KOPT-K1 (cell line): ENCODE measurements around the gene NAB1.

Source experiments
- H3K27ac ChIP-seq: fragments of 200-600 bp; sonication (generic); 2 replicates; pipeline ENCODE4 v1.5.1; 2016; ENCODE audit warnings: antibody characterized with exemption, mild to moderate bottlenecking, low read depth, low read length; ENCODE audit not compliant: poor library complexity, severe bottlenecking
- H3K36me3 ChIP-seq: fragments of 200-600 bp; sonication (generic); 2 replicates; pipeline ENCODE4 v1.5.1; 2017; ENCODE audit warnings: antibody characterized with exemption, mild to moderate bottlenecking, low read length, moderate library complexity; ENCODE audit not compliant: insufficient read depth
- H3K9me3 ChIP-seq: fragments of 200-600 bp; sonication (generic); 2 replicates; pipeline ENCODE4 v1.5.1; 2017; ENCODE audit warnings: antibody characterized with exemption, low read length, mild to moderate bottlenecking; ENCODE audit not compliant: insufficient read depth, poor library complexity, severe bottlenecking

Gene NAB1

DNA sequence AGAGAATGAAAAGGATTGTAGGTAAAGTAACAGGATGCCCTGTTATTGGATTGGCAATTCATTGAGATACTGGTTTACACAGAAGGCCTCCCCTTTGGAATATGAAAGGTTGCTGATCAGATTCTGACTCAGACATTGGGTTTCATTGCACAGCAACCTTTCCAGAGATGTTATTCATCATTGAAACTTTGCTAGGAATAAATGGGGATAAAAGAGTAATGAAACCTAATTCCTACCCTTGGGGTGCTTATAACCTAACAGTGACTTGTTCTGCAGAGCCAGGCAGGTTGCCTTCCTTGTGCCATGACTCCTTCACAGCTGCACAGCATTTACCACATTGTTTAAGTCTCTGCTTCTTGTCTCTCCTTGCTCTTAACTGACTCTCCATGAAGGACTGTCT lies 5.0 kb downstream of the NAB1 start:
- H3K27ac ChIP-seq, result no peak overlapping the region
- peaks cover 1% of the 10 kb centered on the region; the same call in 1 of the 2 replicates for H3K36me3 ChIP-seq
- no peaks in the 10 kb centered on the region for H3K9me3 ChIP-seq

DNA sequence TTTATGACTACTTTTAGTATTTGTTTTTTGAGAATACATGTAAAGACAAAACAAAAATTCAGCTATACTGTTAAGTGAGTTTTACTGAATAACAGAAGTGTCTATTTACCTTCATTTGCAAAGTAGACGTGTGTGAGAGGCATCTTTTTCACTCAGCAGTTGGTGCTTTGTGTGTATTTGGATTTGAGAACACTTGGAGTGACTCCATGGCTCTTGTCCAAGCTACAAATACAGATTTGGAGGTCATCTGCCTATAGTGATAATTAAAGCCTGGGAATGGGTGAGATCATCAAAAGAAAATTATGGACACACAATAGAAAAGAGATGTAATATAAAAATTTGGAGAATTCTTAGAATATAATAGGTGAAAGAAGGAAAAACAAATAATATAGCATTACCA lies 6.2 kb downstream of the NAB1 start:
- Histone ChIP-seq H3K36me3 (peaks cover 12% of the 10 kb centered on the region), H3K27ac (no peak overlapping the region)

DNA sequence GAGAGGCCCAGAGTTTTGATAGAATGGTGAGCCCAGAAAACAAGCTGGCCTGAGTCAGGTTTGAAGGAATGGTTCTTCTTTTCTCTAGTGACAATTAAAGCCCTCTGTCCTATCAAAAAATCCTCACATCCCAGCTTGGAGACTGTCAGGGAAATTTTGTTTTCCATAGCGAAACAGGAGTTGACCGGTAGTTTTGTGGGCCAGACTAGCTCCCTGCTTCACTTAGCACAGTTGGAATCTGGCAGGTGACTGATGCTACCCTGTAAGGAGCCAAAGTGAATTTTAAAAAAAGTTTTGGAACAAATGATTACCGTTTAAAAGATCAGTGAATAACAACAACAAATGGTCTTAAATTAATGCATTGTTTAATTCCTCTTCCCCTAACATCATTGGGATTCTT lies 6.7 kb downstream of the NAB1 start:
- H3K36me3 ChIP-seq, result peaks cover 14% of the 10 kb centered on the region
- H3K9me3 ChIP-seq, result no peaks in the 10 kb centered on the region

More for the DNA sequence above, 6.2 kb downstream of the NAB1 start:
- no peaks in the 10 kb centered on the region for H3K9me3 ChIP-seq

DNA sequence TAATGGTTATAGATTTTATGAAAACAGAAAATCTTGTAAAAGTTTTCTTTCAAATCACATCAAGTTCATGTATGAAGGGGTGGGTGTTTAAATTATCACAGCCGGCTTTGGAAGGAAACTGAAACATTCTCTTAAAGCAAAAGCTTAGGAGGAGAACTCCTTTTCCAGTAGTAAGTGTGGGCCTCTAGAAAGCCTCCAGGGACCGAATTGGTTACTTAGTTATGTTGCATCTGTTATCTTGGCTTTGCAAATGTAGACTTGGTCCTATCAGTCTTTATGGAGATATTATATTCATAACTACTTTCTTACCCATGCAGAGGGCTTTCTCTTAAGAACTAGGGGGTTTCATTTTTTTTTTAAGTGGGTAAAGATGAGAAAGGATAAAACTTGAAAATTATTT lies 7.4 kb downstream of the NAB1 start:
- Histone ChIP-seq H3K36me3 (peaks cover 20% of the 10 kb centered on the region), H3K27ac (no peak overlapping the region), H3K9me3 (no peaks in the 10 kb centered on the region)

More for the DNA sequence above, 6.7 kb downstream of the NAB1 start:
- H3K27ac ChIP-seq, result no peak overlapping the region

DNA sequence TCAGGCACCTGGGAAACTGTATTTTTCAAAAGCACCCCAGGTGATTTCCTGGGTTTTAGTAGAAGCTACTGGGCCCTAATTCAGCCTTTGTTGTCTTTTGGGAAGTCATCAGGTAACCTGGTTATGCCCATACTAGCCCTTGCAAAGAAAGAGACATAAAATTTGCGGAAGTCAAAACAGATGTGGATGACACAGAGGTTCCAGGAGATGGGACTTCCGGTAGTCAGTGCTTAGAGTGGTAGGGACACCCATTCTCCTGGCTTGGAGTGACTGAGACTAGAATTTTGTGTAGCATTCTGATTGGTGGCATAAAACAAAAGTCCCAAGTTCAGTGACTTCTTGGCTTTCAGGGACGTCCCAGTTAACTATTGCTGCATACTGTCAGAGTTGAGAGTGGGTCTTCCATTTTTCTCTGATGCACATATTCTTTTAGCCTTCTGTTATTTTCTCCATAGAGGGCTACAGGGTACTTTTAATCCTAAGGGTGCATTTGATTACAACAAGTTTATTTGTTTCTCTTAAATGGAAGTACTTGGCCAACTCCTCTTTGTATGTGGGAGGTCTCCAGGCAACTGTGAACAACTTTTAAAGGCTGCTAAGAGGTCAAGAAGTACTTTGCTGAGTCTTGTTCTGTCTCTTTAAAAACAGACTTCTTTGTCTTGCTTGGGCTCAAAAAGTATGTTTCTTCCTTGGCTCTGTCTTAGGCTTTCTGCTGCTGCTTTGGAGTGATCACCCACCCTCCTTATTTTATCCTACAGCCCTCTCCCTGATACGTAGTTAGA lies 8.8 kb downstream of the NAB1 start:
- no peaks in the 10 kb centered on the region for H3K9me3 ChIP-seq
- no peak overlapping the region for H3K27ac ChIP-seq
- H3K36me3 ChIP-seq, result peaks cover 20% of the 10 kb centered on the region

DNA sequence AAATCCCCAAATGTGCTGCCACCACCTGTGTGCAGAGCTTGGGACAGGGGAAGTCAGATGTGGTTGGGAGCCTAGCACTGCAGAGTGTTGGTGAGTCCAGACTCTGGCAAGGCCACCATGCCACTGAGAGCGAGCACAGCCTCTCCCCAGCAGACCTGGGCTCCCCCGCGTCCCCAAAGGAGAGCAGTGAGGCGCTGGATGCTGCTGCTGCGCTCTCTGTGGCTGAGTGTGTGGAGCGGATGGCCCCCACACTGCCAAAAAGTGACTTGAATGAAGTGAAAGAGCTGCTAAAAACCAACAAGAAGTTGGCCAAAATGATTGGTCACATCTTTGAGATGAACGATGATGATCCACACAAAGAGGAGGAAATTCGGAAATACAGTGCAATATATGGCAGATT lies 10.7 kb downstream of the NAB1 start:
- peaks cover 4% of the 10 kb centered on the region for H3K9me3 ChIP-seq
- peaks cover 28% of the 10 kb centered on the region for H3K36me3 ChIP-seq
- H3K27ac ChIP-seq, result no peak overlapping the region

DNA sequence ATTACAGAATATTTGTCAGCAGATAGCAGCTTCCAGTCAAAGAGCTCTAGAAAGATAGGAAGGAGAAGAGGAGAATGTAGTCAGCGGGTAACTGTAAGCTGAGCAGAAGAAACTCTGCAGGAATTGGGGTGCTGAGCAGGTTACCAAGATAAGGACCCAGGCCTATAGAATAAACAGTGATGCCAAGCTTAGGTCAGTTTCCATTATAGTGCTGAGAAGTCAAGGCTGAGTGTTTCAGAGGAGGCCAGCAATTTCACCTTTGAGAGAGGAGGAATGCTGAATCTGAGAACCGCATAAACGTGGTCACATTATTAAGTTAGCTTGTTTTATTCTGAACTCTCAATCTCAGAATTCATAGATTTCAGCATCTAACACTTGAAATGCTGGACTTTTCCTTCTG lies 13.9 kb downstream of the NAB1 start:
- Histone ChIP-seq H3K36me3 (peaks cover 43% of the 10 kb centered on the region), H3K9me3 (peaks cover 17% of the 10 kb centered on the region), H3K27ac (no peak overlapping the region)

DNA sequence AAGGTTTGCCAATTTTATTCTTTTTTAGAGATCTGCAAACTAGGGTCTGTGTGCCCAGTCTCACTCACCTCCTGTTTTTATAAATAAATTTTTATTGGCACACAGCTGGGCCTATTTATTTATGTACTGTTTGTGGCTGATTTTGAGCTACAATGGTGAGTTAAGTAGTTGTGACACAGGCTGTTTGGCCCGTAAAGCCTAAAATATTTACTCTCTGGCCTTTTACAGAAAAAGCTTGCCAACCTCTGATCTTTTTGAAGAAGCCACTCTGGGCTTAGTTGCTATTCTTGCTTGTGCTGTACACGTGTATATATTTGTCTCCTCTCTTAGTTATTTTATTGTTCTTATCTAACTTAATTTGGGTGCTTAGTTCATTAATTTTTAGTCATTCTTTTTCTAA lies 14.5 kb downstream of the NAB1 start:
- H3K36me3 ChIP-seq, result peaks cover 43% of the 10 kb centered on the region

DNA sequence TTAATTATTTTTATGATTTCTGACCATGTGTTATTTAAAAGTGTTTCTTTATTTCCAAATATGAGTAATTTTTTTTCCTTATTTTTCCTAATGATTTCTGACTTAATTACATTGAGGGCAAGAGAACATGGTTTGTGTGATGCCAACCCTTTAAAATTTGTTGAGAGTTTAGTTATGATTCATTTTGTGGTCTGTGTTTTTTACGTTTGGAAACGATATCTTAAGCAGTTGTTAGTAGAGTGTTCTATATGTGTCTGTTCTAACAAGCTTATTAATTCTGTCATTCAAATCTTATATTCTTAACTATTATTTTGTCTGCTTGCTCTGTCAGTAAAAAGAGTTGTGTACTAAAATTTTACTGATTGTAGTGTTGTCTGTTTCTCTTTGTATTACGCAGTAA lies 15.0 kb downstream of the NAB1 start:
- Histone ChIP-seq H3K9me3 (peaks cover 17% of the 10 kb centered on the region), H3K36me3 (peaks cover 43% of the 10 kb centered on the region), H3K27ac (no peak overlapping the region)

More for the DNA sequence above, 14.5 kb downstream of the NAB1 start:
- peaks cover 17% of the 10 kb centered on the region for H3K9me3 ChIP-seq
- H3K27ac ChIP-seq, result no peak overlapping the region

DNA sequence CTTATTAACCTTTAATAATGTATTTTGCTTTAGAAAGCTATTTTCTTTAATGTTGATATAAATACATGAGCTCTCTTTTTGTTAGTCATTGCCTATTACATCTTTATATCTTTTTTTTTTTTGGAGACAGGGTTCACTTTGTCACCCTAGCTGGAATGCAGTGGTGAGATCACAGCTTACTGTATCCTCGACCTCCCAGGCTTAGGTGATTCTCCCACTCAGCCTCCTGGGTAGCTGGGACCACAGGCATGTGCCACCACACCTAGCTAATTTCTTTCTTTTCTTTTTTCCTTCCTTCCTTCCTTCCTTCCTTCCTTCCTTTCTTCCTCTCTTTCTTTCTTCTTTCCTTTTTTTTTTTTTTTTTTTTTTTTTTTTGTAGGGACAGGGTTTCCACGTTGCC lies 15.4 kb downstream of the NAB1 start:
- H3K27ac ChIP-seq, result no peak overlapping the region
- peaks cover 39% of the 10 kb centered on the region for H3K36me3 ChIP-seq
- H3K9me3 ChIP-seq, result peaks cover 17% of the 10 kb centered on the region

DNA sequence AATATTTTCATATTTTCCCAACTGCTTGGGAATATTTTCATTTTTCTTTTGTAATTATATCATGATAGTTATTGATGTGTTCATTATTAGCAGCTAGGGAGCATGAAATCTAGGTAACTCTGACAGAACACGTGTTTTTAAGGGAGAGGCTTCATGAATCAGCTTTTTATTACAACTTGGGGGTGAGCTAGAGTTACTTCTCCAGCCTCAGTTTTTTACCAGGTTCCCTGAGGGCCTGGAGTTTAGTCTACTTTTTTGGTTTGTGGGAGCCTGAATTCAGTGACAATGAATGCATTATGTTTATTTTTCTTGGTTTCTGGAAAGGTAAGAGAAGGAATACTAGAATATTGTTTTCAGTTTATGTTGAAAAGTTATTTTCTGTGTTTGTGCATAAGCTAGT lies 18.0 kb downstream of the NAB1 start:
- Histone ChIP-seq H3K27ac (no peak overlapping the region), H3K36me3 (peaks cover 40% of the 10 kb centered on the region), H3K9me3 (peaks cover 17% of the 10 kb centered on the region)

DNA sequence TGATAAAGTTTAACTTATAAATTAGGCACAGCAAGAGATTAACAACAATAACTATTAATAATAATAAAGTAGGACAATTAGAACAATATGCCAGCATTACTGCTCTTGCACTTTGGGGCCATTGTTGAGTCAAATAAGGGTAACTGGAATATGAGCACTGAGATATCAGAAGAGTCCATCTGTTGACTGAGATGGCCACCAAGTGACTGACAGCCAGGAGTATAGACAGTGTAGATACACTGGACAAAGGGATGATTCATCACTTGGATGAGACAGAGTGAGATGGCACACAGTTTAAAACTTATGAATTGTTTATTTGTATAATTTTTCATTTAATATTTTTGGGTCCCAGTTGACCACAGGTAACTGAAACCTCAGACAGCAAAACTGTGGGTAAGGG lies 20.0 kb downstream of the NAB1 start:
- Histone ChIP-seq H3K36me3 (peaks cover 59% of the 10 kb centered on the region), H3K27ac (no peak overlapping the region), H3K9me3 (peaks cover 17% of the 10 kb centered on the region)

DNA sequence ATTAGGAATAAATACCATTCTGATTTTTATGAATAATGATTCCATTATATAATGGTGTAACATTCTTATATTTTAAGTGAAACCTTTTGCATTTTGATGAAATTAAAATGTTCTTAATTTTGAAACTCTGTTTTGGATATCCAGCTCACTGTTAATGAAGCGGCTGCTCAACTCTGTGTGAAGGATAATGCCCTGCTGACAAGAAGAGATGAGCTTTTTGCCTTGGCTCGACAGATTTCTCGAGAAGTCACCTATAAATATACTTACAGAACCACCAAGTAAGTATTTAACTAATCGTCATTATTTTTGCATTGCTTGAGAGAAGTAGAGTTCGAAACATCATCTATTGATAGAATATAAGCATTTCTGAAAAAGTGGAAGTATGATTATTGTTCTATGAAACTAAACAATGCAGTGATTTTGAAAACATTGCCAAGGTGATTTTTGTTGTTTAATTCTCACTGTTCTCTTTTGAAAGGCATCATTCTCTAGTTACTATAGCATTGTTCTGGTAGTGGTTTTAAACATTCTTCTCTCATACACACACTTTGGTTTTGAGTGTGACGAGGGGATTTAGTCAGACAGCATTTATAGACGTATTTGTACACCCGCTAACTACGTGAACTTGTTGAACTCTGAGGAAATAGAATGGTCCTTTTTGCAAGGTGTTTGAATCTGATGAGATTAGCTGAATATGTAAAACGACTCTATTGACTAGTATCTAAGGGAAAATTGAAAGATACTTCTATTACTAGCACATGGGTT lies 21.5 kb downstream of the NAB1 start:
- Histone ChIP-seq H3K27ac (no peak overlapping the region), H3K9me3 (peaks cover 5% of the 10 kb centered on the region), H3K36me3 (peaks cover 60% of the 10 kb centered on the region)

DNA sequence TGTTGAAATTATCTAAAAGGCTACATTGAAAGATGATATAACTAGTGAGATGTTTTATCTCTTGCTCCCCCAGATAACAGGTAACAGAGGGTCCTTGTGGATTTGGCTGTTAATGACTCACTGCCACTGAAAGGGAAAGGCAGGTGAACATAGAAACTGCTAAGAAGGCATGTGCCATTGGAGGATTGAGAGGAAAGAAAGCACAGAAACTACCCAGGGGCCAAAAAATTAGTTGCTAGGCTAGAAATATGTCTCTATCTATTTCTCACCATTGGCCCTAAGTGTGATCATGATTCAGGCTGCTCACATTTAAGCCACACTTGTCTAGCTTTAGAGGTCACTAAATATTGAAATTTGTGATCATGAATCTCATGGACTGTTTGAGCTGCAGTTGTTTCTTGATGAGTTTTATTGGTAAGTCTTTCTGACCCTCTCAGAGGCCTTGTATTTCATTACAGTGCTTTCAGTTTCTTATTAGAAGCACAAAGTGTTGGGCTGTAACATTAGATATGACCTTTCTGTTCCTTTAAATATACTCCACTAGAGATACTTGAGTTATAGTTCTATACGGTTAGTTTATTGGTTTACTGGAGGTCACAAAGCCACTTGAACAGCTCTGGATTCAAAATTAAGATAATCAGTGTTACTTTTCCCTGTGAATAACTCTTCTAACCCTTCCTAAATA lies 26.2 kb downstream of the NAB1 start:
- Histone ChIP-seq H3K9me3 (no peaks in the 10 kb centered on the region), H3K36me3 (peaks cover 73% of the 10 kb centered on the region), H3K27ac (no peak overlapping the region)

DNA sequence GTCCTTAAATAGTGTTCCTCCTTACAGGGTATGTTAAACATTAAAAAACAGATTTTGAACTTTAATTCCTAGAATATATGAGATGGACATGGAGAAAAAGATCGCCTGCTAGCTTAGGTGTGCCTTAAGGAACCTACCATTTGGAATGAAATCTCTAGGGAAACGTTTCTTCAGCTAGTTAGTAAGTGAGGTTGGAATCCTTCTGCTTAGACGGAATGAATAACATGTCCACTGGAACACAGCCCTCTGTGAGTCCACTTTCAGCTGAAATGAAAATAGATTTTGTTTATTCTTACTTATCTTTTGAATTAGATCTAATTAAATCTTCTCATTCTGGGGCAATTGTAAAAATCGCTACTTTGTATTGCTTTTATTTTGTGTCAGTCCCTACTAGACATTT lies 28.4 kb downstream of the NAB1 start:
- no peaks in the 10 kb centered on the region for H3K9me3 ChIP-seq
- H3K36me3 ChIP-seq, result peaks cover 53% of the 10 kb centered on the region
- no peak overlapping the region for H3K27ac ChIP-seq
